MCF 10A (cell line): ENCODE results near the gene LRMDA. TPM values are rescaled to one million over a fixed set of nuclear protein-coding genes. Genes with fewer than 3 reads are reported as not detected.
"Not testable (repeated sequence)": the region's sequence is repeated elsewhere in the genome, so short reads cannot be mapped to it uniquely, and the experiment has no call there.

Experiments used
- BruUV-seq: library from RNA; stranded (reverse); fragments of 400-500 nt; replicated peaks from 2 replicates; lab custom pipeline; 2021; lab: Mats Ljungman, UMichigan
- CTCF ChIA-PET: fragments of 300-600 bp; sonication (Branson Sonifier 250); formaldehyde crosslinking; extraction: SDS; loops from one replicate; lab custom pipeline; 2021; ENCODE audit warnings: antibody characterized with exemption, inconsistent platforms; lab: Yijun Ruan, JAX
- POLR2A ChIA-PET: fragments of 300-600, 350-650 bp; sonication (Branson Sonifier 250); formaldehyde crosslinking; extraction: SDS; loops from one replicate; lab custom pipeline; 2020; ENCODE audit warnings: antibody characterized with exemption, inconsistent platforms; lab: Yijun Ruan, JAX
- DNase-seq: peaks from one replicate; pipeline ENCODE4 v3.0.0-alpha.2; 2018; ENCODE audit not compliant: unreplicated experiment
- H3K27ac Mint-ChIP-seq: one replicate; pipeline ENCODE4 v1.8.0; 2022; ENCODE audit warnings: mild to moderate bottlenecking, low read depth, mixed read lengths; ENCODE audit not compliant: unreplicated experiment
- H3K27me3 Mint-ChIP-seq: one replicate; pipeline ENCODE4 v1.8.0; 2022; ENCODE audit warnings: mixed read lengths; ENCODE audit not compliant: insufficient read depth, unreplicated experiment
- H3K36me3 Mint-ChIP-seq: one replicate; pipeline ENCODE4 v1.8.0; 2022; ENCODE audit warnings: mild to moderate bottlenecking, moderate library complexity, mixed read lengths; ENCODE audit not compliant: insufficient read depth, unreplicated experiment
- H3K4me1 Mint-ChIP-seq: one replicate; pipeline ENCODE4 v1.8.0; 2022; ENCODE audit warnings: mixed read lengths; ENCODE audit not compliant: insufficient read depth, unreplicated experiment
- H3K4me3 Mint-ChIP-seq: one replicate; pipeline ENCODE4 v1.8.0; 2022; ENCODE audit warnings: mild to moderate bottlenecking, moderate library complexity, mixed read lengths; ENCODE audit not compliant: unreplicated experiment
- H3K9me3 Mint-ChIP-seq: one replicate; pipeline ENCODE4 v1.8.0; 2022; ENCODE audit warnings: mixed read lengths; ENCODE audit not compliant: unreplicated experiment
- CTCF ChIP-seq: fragments of 200-600 bp; IDR thresholded peaks from one replicate; pipeline ENCODE4 v1.8.0; 2022; ENCODE audit warnings: antibody characterized with exemption, mild to moderate bottlenecking; ENCODE audit not compliant: unreplicated experiment
- intact Hi-C: fragments of 100-400 bp; cut with micrococcal nuclease; formaldehyde crosslinking; loops from 2 replicates; pipeline ENCODE4 v1.14.1; 2022
- total RNA-seq: library from RNA; stranded (reverse); gene quantifications from 2 replicates; pipeline ENCODE4 v1.2.3, GENCODE V29; 2022

LRMDA gene
- total RNA-seq, 1 experiment from 2014 or later, result not detected

DNA sequence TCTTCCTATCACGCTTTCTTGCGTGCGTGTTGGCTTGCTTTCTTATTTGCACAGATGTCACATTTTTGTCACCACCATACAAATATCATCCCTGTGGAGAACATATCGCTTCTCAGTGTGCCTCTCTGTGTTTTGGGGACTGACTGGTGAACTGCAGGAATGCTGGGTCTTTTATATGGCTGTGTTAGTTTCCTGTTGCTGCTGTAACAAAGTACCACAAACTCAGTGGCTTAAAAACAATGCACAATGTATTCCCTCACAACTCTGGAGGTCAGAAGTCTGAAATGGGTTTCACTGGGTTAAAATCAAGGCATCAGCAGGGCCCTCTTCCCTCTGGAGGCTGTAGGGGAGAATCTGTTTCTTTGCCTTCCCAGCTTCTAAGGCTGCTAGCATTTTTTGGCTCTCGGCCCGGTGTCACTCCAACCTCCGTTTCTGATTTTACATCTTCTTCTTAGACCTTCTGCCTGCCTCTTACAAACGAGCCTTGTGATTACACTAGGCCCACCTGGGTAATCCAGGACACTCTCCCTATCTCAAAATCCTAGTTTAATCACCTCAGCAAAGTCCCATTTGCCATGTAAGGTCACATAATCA, 82.0 kb downstream of the LRMDA start:
- Mint-ChIP-seq H3K4me1 (peaks cover 14% of the 10 kb centered on the region), H3K4me3 (no peak overlapping the region), H3K9me3 (no peaks in the 10 kb centered on the region), H3K27me3 (peaks cover 5% of the 10 kb centered on the region), H3K27ac (no peak overlapping the region), H3K36me3 (peaks cover 7% of the 10 kb centered on the region)
- CTCF ChIA-PET, result interaction anchor here (0.6 kb wide), 1 partner anchor 158 kb away, joined by 4 read pairs; no protein-coding TSS in a partner anchor
- intact Hi-C loops, result no loop called here
- TF ChIP-seq CTCF, result no peak
- BruUV-seq, result no TSS peak
- DNase-seq, result no peak
- POLR2A ChIA-PET, result interaction anchor here (0.6 kb wide), 1 partner anchor 314 kb away, joined by 3 read pairs; no protein-coding TSS in a partner anchor

DNA sequence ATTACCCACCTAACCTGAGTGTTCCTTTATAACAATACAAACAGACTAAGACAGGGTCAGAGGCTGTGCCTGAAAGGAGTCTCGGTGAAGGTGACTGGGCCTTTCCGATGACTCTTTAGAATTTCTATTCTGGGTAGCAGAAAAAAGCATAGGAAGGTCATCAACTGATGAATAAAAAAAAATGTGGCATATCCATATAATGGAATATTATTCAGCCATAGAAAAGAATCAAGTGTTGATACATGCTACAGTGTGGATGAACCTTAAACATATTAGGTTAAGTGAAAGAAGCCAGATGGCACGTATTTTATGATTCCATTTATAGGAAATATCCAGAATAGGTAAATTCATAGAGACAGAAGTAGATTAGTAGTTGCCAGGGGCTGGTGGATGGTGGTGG, 83.4 kb downstream of the LRMDA start:
- H3K36me3 Mint-ChIP-seq, result peaks cover 7% of the 10 kb centered on the region
- H3K4me1 Mint-ChIP-seq, result peaks cover 6% of the 10 kb centered on the region
- POLR2A ChIA-PET, result interaction anchor here (0.7 kb wide), 1 partner anchor 24 kb away, joined by 4 read pairs; no protein-coding TSS in a partner anchor
- no TSS peak for BruUV-seq
- H3K27me3 Mint-ChIP-seq, result peaks cover 19% of the 10 kb centered on the region
- CTCF ChIA-PET, result no interaction called here
- H3K27ac Mint-ChIP-seq, result no peak overlapping the region
- H3K4me3 Mint-ChIP-seq, result no peak overlapping the region
- H3K9me3 Mint-ChIP-seq, result no peaks in the 10 kb centered on the region
- no peak for TF ChIP-seq CTCF
- intact Hi-C loops, result no loop called here
- DNase-seq, result no peak

DNA sequence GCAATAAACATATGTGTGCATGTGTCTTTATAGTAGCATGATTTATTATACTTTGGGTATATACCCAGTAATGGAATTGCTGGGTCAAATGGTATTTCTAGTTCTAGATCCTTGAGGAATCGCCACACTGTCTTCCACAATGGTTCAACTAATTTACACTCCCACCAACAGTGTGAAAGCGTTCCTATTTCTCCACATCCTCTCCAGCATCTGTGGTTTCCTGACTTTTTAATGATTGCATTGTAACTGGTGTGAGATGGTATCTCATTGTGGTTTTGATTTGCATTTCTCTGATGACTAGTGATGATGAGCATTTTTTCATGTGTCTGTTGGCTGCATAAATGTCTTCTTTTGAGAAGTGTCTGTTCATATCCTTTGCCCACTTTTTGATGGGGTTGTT, 84.7 kb downstream of the LRMDA start:
- intact Hi-C loops, CTCF ChIA-PET, H3K27ac Mint-ChIP-seq, H3K4me1 Mint-ChIP-seq, DNase-seq, H3K9me3 Mint-ChIP-seq, POLR2A ChIA-PET, H3K4me3 Mint-ChIP-seq, H3K36me3 Mint-ChIP-seq, BruUV-seq: not testable (repeated sequence)
- peaks cover 29% of the 10 kb centered on the region for H3K27me3 Mint-ChIP-seq

DNA sequence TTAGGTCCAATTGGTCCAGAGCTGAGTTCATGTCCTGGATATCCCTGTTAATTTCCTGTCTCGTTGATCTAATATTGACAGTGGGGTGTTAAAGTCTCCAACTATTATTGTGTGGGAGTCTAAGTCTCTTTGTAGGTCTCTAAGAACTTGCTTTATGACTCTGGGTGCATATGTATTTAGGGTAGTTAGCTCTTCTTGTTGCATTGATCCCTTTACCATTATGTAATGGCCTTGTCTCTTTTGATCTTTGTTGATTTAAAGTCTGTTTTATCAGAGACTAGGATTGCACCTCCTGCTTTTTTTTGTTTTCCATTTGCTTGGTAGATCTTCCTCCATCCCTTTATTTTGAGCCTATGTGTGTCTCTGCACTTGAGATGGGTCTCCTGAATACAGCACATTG, 87.8 kb downstream of the LRMDA start:
- H3K4me1 Mint-ChIP-seq, DNase-seq, H3K9me3 Mint-ChIP-seq, BruUV-seq, intact Hi-C loops, CTCF ChIA-PET, H3K36me3 Mint-ChIP-seq, H3K27ac Mint-ChIP-seq, H3K4me3 Mint-ChIP-seq: not testable (repeated sequence)
- POLR2A ChIA-PET, result interaction anchor here (0.6 kb wide), 1 partner anchor 784 kb away, joined by 3 read pairs; no protein-coding TSS in a partner anchor
- H3K27me3 Mint-ChIP-seq, result peaks cover 29% of the 10 kb centered on the region

DNA sequence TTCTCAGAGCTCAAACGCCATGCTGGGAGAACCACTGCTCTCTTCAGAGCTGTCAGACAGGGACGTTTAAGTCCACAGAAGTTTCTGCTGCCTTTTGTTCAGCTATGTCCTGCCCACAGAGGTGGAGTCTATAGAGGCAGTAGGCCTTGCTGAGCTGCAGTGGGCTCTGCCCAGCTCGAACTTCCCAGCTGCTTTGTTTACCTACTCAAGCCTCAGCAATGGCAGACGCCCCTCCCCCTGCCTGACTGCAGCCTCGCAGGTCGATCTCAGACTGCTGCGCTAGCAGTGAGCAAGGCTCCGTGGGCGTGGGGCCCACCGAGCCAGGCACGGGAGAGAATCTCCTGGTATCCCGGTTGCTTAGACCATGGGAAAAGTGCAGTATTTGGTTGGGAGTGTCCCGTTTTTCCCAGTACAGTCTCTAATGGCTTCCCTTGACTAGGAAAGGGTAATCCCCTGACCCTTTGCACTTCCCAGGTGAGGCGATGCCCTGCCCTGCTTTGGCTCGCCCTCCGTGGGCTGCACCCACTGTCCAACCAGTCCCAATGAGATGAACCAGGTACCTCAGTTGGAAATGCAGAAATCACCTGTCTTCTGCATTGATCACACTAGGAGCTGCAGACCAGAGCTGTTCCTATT, 89.9 kb downstream of the LRMDA start:
- intact Hi-C loops, BruUV-seq, H3K4me1 Mint-ChIP-seq, H3K4me3 Mint-ChIP-seq, H3K27ac Mint-ChIP-seq, H3K36me3 Mint-ChIP-seq, H3K9me3 Mint-ChIP-seq, DNase-seq: not testable (repeated sequence)
- ChIA-PET CTCF (interaction anchor here (0.7 to 0.8 kb wide), 2 partner anchors 12 to 150 kb away, joined by 3 read pairs; no protein-coding TSS in a partner anchor), POLR2A (interaction anchor here (0.6 to 1.0 kb wide), 2 partner anchors 112 to 158 kb away, joined by 3 to 4 read pairs; no protein-coding TSS in a partner anchor)
- peaks cover 29% of the 10 kb centered on the region for H3K27me3 Mint-ChIP-seq
